NT2/D1 (cell line): ENCODE results near the gene PRSS27.
"Not testable (repeated sequence)": the region's sequence is repeated elsewhere in the genome, so short reads cannot be mapped to it uniquely, and the experiment has no call there.

Experiments
- DNase-seq: peaks from one replicate; pipeline ENCODE4 v3.0.0-alpha.2; 2011; ENCODE audit warnings: low read depth, low spot score
- H3K27me3 ChIP-seq: 2 replicates; pipeline ENCODE4 v1.6.0; 2011; ENCODE audit warnings: mild to moderate bottlenecking; ENCODE audit not compliant: insufficient read length, insufficient read depth
- H3K36me3 ChIP-seq: 2 replicates; pipeline ENCODE4 v1.6.1; 2011; ENCODE audit warnings: mild to moderate bottlenecking, low read length, mixed read lengths; ENCODE audit not compliant: insufficient read depth, insufficient read length
- H3K4me1 ChIP-seq: 2 replicates; pipeline ENCODE4 v1.5.1; 2011; ENCODE audit not compliant: insufficient read depth, insufficient read length
- H3K4me3 ChIP-seq: 2 replicates; pipeline ENCODE4 v1.5.1; 2011; ENCODE audit warnings: low read depth; ENCODE audit not compliant: insufficient read length
- H3K9ac ChIP-seq: 2 replicates; pipeline ENCODE4 v1.6.0; 2011; ENCODE audit warnings: low read depth; ENCODE audit not compliant: insufficient read length
- H3K9me3 ChIP-seq: 2 replicates; pipeline ENCODE4 v1.5.1; 2011; ENCODE audit warnings: mild to moderate bottlenecking, low read length; ENCODE audit not compliant: insufficient read depth
- SUZ12 ChIP-seq: IDR thresholded peaks from 2 replicates; pipeline ENCODE4 v1.6.1; 2011; ENCODE audit not compliant: insufficient read length, insufficient read depth; ENCODE audit errors: extremely low read depth
- YY1 ChIP-seq: IDR thresholded peaks from 2 replicates; pipeline ENCODE4 v1.6.1; 2011; ENCODE audit not compliant: insufficient read length, insufficient read depth
- ZNF274 ChIP-seq: IDR thresholded peaks from 2 replicates; pipeline ENCODE4 v1.6.1; 2011; ENCODE audit warnings: mild to moderate bottlenecking, low read depth, low read length

PRSS27 gene

GRCh38 chr16:2697401-2697948 is 22.5 kb downstream of the PRSS27 start:
- DNase-seq, result no peak
- Histone ChIP-seq H3K9me3 (no peaks in the 10 kb centered on the region), H3K4me1 (peaks cover 10% of the 10 kb centered on the region), H3K36me3 (peaks cover 67% of the 10 kb centered on the region), H3K9ac (no peak overlapping the region), H3K27me3 (no peaks in the 10 kb centered on the region), H3K4me3 (no peak overlapping the region)
- no peak for TF ChIP-seq SUZ12
- TF ChIP-seq ZNF274, result no peak
- no peak for TF ChIP-seq YY1

DNA sequence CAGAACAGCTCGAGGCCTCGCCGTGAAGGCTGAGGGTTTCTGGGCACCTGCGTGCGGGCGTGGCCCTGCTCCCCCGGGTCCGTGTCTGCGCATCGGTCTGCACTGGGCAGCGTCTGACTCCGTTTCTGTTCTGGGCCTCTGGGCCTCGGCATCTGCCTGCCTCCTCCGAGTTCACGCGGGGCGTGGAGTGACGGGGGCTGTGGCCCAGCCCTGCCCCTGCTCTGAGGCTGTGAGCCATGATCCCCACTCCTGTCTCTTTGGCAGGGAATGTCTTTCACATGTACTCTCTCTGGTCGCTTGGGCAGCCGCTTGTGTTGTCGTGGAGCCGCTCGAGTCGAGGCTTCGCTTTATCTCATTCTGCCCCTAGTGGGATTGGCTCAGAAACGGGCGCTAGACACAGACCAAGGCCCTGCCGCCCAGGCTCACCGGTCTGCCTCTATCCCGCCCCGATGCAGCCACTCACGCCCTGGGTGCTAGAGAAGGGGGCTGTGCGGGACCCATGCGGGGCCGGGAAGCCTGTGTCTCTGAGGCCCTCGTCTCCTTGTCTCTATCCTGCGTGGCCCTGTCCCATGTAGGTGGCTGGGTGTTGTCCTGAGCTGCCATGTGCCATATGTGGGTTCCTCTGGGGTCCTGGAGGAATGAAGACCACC is 23.3 kb downstream of the PRSS27 start:
- Histone ChIP-seq H3K4me1 (peaks cover 16% of the 10 kb centered on the region), H3K36me3 (peaks cover 67% of the 10 kb centered on the region)
- not testable (repeated sequence) for H3K27me3 ChIP-seq, H3K9ac ChIP-seq, H3K9me3 ChIP-seq, DNase-seq, H3K4me3 ChIP-seq

DNA sequence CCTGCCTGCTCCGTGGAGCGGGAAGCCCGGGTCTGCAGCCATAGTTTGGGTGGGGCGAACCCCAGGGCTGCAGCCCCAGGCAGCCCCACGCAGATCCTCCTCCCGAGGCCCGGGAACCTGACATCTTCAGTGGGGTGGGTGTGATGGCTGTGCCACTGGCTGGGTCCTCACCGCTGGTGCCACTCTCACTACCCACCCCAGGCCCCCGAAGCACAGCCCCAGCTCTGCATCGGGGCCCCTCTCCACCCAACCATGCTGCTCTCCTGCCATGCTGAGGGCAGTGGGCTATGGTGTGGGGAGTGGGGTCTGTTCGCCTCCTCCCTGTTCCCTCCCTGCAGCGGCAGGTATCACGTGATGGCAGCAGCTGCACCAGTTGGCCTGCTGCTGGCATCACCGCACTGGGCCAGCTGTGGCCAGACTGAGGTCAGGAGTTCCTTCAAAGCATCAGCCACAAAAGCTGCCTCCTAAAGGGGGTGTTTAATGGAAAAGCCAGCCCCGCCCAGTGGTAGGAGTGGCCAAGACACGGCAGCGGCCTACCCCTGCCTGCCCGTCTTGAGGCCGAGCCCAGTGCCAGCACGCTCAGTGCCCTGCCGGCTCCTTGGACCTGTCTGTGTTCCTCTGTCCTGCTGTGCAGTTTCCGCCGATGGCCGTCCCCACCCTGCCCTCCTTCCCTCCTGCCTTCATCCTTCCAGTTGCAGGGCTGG is 26.9 kb downstream of the PRSS27 start:
- DNase-seq, result no peak
- H3K4me3 ChIP-seq, result no peak overlapping the region
- TF ChIP-seq YY1 (no peak), ZNF274 (no peak), SUZ12 (no peak)
- H3K4me1 ChIP-seq, result peaks cover 17% of the 10 kb centered on the region
- no peaks in the 10 kb centered on the region for H3K9me3 ChIP-seq
- no peaks in the 10 kb centered on the region for H3K27me3 ChIP-seq
- peaks cover 52% of the 10 kb centered on the region for H3K36me3 ChIP-seq
- peak overlapping the region; percentile 21 for H3K9ac ChIP-seq

DNA sequence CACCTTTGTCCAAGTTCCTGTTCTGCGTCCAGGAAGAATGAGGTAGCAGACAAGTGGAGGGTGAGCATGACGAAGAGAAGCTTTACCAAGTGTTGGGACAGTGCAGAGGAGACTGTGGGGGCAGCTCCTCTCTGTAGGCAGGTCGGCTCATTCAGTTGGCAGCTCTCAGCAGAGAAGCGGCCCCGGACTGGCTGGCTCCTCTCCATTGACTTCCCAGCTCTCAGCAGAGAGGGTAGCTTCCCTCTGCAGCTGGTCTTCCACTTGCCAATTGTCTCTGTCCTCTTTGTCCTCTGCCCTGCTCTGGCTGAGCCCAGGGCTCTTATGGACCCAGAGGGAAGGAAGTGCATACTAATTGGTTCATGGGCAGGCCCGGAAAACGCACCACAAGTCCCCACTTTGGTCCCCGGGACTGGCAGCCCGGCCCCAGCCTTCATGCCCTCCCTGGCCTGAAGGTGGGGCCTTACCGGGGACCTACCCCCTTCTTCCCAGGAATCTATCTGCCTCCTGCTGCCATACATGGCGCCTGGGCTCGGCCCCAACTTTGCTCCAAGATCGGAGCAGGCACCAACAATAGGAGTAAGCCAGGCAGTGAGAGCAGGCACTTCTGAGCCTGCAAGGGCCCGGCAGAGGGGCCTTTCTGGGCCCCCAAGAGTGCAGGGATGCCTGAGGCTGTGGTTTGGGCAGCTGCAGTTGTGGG is 27.6 kb downstream of the PRSS27 start:
- H3K36me3 ChIP-seq, result peaks cover 51% of the 10 kb centered on the region
- H3K27me3 ChIP-seq, result no peaks in the 10 kb centered on the region
- peak overlapping the region; percentile 26 for H3K9ac ChIP-seq
- H3K9me3 ChIP-seq, result no peaks in the 10 kb centered on the region
- DNase-seq, result no peak
- H3K4me1 ChIP-seq, result peaks cover 17% of the 10 kb centered on the region
- TF ChIP-seq SUZ12 (no peak), YY1 (no peak), ZNF274 (no peak)
- H3K4me3 ChIP-seq, result no peak overlapping the region

DNA sequence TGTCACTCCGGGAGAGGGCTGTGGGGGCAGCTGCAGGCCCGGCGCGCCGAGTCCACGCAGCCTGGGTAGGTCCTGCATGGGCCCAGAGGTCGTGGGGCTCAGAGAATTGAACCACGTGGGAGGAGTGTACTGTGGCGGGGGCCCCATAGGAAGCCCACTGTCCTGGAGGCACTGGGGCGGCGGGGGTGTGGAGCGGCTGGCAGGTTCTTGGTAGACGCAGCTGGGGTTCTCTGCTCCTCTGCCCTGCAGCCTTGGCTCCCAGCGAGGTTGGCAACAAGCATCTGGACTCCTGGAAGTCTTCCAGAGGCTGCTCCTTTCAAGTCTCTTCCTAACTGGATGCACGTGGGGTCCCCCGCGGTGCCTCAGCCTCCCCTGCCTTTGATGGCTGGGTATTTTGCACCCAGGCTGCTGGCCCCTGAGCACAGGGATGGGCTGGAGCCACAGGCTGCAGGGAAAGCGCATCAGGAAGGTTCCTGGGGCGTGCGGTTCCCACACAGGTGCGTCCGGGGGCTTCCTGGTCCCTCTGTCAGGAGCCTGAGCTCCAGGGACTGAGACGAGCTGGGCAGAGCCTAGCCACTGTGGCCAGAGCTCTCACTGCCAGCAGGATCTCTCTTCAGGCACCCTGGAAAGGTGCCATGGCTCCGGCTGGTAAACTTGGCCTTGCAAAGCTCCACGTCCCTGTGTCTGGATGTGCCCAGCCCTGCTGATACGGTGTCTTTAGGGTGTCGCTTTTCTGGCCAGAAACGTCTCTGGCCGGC is 28.4 kb downstream of the PRSS27 start:
- Histone ChIP-seq H3K9ac (peak overlapping the region; percentile 26), H3K36me3 (peaks cover 47% of the 10 kb centered on the region), H3K27me3 (no peaks in the 10 kb centered on the region), H3K4me1 (peaks cover 17% of the 10 kb centered on the region), H3K9me3 (no peaks in the 10 kb centered on the region), H3K4me3 (no peak overlapping the region)
- no peak for TF ChIP-seq SUZ12
- TF ChIP-seq YY1, result no peak
- TF ChIP-seq ZNF274, result no peak
- DNase-seq, result no peak

DNA sequence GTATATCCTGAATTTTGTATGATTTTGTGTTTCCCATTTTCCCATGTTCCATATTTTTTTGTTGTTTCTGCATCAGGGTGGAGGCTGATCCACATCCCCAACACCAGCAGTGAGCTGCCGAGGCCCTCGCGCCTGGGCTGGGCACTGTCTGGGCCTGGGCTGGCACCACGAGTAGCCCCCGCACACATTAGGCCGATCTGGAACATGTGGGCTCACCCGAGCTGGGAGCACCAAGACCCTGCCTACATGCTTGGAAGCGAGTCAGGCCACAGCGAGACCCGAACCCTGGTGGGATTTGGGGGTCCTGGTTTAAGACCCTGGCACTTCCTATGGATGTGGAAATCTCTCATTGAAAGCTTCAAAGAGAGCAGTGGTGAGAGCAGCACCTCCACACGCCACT is 29.2 kb downstream of the PRSS27 start:
- H3K4me3 ChIP-seq, result no peak overlapping the region
- peaks cover 46% of the 10 kb centered on the region for H3K36me3 ChIP-seq
- H3K9ac ChIP-seq, result no peak overlapping the region
- no peaks in the 10 kb centered on the region for H3K9me3 ChIP-seq
- H3K27me3 ChIP-seq, result no peaks in the 10 kb centered on the region
- no peak for DNase-seq
- TF ChIP-seq SUZ12 (no peak), YY1 (no peak), ZNF274 (no peak)
- H3K4me1 ChIP-seq, result peaks cover 17% of the 10 kb centered on the region
